CD4-positive, alpha-beta T cell treated with Interleukin-6 for 4 hours (primary cell): ENCODE results near the gene MARVELD2.
"Not testable (repeated sequence)": the region's sequence is repeated elsewhere in the genome, so short reads cannot be mapped to it uniquely, and the experiment has no call there.

Source experiments
- DNase-seq: peaks from one replicate; pipeline ENCODE4 v3.0.0-alpha.2; 2020; ENCODE audit warnings: mixed read lengths

MARVELD2 gene

GRCh38 chr5:69450527-69450926 is 35.6 kb downstream of the MARVELD2 start:
- DNase-seq = not testable (repeated sequence)

- DNase-seq = no peak
Observed at GRCh38 chr5:69451941-69452647, 37.2 kb downstream of the MARVELD2 start.

GRCh38 chr5:69453487-69453886 is 38.6 kb downstream of the MARVELD2 start:
- DNase-seq = not testable (repeated sequence)

GRCh38 chr5:69454460-69455249 is 39.7 kb downstream of the MARVELD2 start:
- DNase-seq = no peak

GRCh38 chr5:69455428-69455988 is 40.6 kb downstream of the MARVELD2 start:
- not testable (repeated sequence) for DNase-seq

- DNase-seq = no peak
Observed at GRCh38 chr5:69462170-69462569, 47.3 kb downstream of the MARVELD2 start.

- not testable (repeated sequence) for DNase-seq
Observed at GRCh38 chr5:69466375-69466774, 51.5 kb downstream of the MARVELD2 start.

- no peak for DNase-seq
Observed at GRCh38 chr5:69467442-69468225, 52.7 kb downstream of the MARVELD2 start.

- DNase-seq = no peak
Observed at GRCh38 chr5:69468631-69469030, 53.7 kb downstream of the MARVELD2 start.

GRCh38 chr5:69471516-69471915 is 56.6 kb downstream of the MARVELD2 start:
- DNase-seq = not testable (repeated sequence)

- DNase-seq = not testable (repeated sequence)
Observed at GRCh38 chr5:69472535-69473143, 57.7 kb downstream of the MARVELD2 start.

- DNase-seq = no peak
Observed at GRCh38 chr5:69477170-69477569, 62.3 kb downstream of the MARVELD2 start.

GRCh38 chr5:69478296-69478695 is 63.4 kb downstream of the MARVELD2 start:
- not testable (repeated sequence) for DNase-seq

GRCh38 chr5:69484891-69485290 is 70.0 kb downstream of the MARVELD2 start:
- DNase-seq = no peak

GRCh38 chr5:69485471-69485870 is 70.6 kb downstream of the MARVELD2 start:
- no peak for DNase-seq

GRCh38 chr5:69489246-69489645 is 74.3 kb downstream of the MARVELD2 start:
- DNase-seq = no peak

- DNase-seq = no peak
Observed at GRCh38 chr5:69491027-69491426, 76.1 kb downstream of the MARVELD2 start.

- DNase-seq = no peak
Observed at GRCh38 chr5:69491838-69492390, 77.0 kb downstream of the MARVELD2 start.

GRCh38 chr5:69492391-69492922 is 77.5 kb downstream of the MARVELD2 start, which contains the start of gene OCLN:
OCLN (plus strand) TSS chr5:69492790; CDS start chr5:69504245, 11,455 bp downstream.
- DNase-seq = peak; percentile 2

GRCh38 chr5:69492923-69493395 is 78.0 kb downstream of the MARVELD2 start:
- DNase-seq = no peak

GRCh38 chr5:69493396-69494133 is 78.6 kb downstream of the MARVELD2 start:
- DNase-seq = no peak
